Bronchial epithelial cell (primary cell): ENCODE measurements around the gene NUP85. TPM values are rescaled to one million over a fixed set of nuclear protein-coding genes. Genes with fewer than 3 reads are reported as not detected.

Experiments
- DNase-seq: peaks from one replicate; pipeline ENCODE4 v3.0.0-alpha.2; 2010; ENCODE audit warnings: low read depth
- FAIRE-seq: peaks from 2 replicates; lab custom pipeline; 2011; peaks lifted over from hg19 to GRCh38; lab: Jason Lieb, UNC
- H3K27me3 ChIP-seq: 2 replicates; pipeline ENCODE4 v1.5.1; 2011; ENCODE audit warnings: low read length; ENCODE audit not compliant: control insufficient read depth, insufficient read depth
- H3K36me3 ChIP-seq: 2 replicates; pipeline ENCODE4 v1.5.1; 2011; ENCODE audit warnings: low read length; ENCODE audit not compliant: control insufficient read depth, insufficient read depth
- H3K4me3 ChIP-seq: 2 replicates; pipeline ENCODE4 v1.5.1; 2011; ENCODE audit warnings: mild to moderate bottlenecking, low read depth, low read length, control low read depth
- total RNA-seq: library from RNA; depleted of rRNA; stranded (reverse); fragments of >200 nt; gene quantifications from 2 replicates; pipeline ENCODE4 v1.2.1, GENCODE V29; 2014
- TF ChIP-seq, protein P1 (sequence below): IDR thresholded peaks from 2 replicates; pipeline ENCODE4 v1.5.1; 2011; ENCODE audit warnings: mild to moderate bottlenecking, moderate library complexity, low read length, control low read depth, inconsistent platforms; ENCODE audit not compliant: insufficient read depth, severe bottlenecking

The NUP85 gene
- total RNA-seq, 1 donor from 2014 or later, result 22.4 TPM

DNA sequence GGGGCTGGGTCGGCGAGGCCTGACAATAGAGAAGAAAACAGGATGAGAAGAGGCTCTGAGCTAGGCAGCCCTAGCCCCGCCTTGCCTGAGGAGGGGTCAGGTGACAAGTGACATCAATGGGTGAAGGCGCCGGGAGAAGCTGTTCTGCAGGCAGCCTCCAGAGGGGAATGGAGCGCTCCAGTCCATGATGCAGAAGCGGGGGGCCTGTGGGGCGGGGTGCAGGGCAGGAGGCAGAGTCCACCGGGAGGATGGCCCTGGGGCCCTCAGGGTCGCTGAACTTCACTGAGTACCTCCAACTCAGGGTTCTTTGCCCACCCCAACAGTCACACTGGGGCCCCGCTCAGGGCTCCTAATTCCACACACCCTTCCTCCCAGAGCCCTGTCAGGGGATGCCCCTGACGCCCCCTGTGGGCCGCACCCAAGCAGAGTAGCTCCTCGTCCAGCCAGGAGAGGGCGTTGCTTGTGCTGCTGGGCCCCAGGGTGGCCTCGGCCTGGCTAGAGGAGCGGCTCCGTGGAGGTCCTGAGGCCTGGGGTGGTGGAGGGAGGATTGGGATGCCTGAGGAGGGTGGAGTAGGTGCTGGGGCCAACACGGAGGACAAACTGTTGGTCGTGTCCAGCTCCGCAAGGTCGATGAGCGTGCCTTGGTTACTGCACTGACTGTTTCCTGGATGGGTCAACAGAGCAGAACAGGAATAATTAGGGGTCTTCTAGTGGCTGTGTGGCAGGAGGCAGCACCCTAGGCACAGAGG is 35.1 kb downstream of the NUP85 start:
- no peaks in the 10 kb centered on the region for H3K27me3 ChIP-seq
- TF ChIP-seq, protein P1, sequence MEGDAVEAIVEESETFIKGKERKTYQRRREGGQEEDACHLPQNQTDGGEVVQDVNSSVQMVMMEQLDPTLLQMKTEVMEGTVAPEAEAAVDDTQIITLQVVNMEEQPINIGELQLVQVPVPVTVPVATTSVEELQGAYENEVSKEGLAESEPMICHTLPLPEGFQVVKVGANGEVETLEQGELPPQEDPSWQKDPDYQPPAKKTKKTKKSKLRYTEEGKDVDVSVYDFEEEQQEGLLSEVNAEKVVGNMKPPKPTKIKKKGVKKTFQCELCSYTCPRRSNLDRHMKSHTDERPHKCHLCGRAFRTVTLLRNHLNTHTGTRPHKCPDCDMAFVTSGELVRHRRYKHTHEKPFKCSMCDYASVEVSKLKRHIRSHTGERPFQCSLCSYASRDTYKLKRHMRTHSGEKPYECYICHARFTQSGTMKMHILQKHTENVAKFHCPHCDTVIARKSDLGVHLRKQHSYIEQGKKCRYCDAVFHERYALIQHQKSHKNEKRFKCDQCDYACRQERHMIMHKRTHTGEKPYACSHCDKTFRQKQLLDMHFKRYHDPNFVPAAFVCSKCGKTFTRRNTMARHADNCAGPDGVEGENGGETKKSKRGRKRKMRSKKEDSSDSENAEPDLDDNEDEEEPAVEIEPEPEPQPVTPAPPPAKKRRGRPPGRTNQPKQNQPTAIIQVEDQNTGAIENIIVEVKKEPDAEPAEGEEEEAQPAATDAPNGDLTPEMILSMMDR, result peak; percentile 87
- no peak for FAIRE-seq
- no peak for DNase-seq
- H3K36me3 ChIP-seq, result peaks cover 53% of the 10 kb centered on the region
- H3K4me3 ChIP-seq, result no peak overlapping the region

DNA sequence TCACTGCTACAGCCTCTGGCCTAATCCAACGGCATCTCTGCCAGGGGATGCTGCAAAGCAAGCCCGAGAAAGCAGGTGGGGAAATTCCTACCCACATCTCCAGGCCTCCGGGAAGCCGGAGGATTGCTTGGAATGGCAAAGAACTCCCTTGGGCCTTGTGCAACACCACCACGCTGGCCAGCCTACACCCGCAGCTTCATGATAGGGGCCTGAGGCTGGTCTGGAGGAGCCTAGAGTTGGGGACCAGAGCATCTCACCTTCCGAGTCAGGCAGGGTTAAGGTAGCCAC is 35.6 kb downstream of the NUP85 start:
- FAIRE-seq (no peak), DNase-seq (no peak)
- no peaks in the 10 kb centered on the region for H3K27me3 ChIP-seq
- no peak overlapping the region for H3K4me3 ChIP-seq
- TF ChIP-seq, protein P1, result no peak
- H3K36me3 ChIP-seq, result peaks cover 55% of the 10 kb centered on the region

DNA sequence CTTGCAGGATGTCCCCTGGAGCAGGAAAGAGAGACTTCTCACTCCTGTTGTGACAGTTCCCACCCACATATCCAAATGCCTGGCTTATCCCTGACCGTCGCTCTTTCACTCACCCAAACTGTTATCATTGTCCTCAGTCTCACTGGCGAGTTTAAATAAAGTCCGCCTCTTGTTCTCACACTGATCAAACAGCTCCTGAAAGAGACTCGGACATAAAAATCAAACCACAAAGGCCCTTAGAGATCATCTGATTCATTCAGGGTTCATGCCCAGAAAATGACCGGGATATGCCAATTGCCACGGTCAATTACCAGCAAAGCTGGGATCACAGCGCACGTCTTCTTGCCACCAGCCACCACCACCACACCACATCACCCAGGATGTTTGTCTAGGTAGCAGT is 36.0 kb downstream of the NUP85 start:
- no peak for DNase-seq
- Histone ChIP-seq H3K36me3 (peaks cover 58% of the 10 kb centered on the region), H3K4me3 (no peak overlapping the region), H3K27me3 (no peaks in the 10 kb centered on the region)
- TF ChIP-seq, protein P1, result no peak
- FAIRE-seq, result no peak

DNA sequence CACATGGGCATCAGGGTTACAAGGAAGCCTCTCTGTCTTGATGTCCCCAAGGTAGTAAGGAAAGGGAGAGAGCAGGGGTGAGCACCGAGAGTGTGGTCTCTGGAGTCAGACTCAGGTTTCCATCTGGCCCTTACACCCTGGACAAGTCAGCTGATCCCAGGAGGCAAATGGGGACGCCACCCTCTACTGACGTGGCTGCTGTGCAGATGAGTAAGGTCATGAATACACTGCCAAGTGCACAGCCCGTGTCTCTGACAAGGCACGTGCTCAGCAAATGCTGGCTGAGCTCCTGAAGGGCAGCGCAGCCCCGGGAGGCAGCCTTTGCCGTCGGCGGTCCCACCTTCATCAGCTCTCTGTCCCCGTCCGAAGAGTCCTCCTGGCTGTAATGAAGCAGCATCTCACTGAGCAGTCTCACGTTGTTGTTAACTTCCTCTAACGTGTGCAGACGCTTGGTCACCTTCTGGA is 36.5 kb downstream of the NUP85 start:
- Histone ChIP-seq H3K4me3 (no peak overlapping the region), H3K36me3 (peaks cover 59% of the 10 kb centered on the region), H3K27me3 (no peaks in the 10 kb centered on the region)
- DNase-seq (no peak), FAIRE-seq (peak; percentile 60)
- TF ChIP-seq, protein P1, result no peak

DNA sequence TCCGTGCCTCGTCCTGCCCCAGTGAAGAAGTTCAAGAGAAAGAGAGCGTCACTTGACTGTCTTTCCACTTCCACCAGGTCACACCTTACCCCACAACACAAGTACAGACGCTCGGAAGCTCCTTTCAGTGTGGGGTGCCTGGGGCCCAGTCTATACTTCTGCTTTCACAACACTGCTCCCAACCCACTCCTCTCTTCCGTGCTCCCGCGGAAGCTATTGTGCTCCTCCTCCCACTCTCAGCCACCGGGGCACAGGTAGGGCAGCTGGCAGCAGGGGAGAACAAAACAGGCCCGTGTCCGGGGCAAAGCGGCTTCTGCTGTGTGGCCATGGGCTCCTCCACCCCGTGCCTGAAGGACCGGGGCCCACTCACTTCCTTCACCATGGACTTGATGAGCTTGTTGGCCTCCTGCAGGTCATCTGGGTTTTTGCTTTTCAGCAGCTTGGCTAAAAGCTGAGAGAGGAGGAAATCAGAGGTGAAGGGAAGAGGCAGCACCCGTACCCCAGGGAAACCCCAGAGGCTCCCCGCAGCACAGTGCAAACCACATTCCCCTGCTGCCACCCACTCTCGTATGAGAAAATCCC is 37.1 kb downstream of the NUP85 start:
- TF ChIP-seq, protein P1, result no peak
- DNase-seq (no peak), FAIRE-seq (no peak)
- Histone ChIP-seq H3K36me3 (peaks cover 55% of the 10 kb centered on the region), H3K4me3 (no peak overlapping the region), H3K27me3 (no peaks in the 10 kb centered on the region)
